ENCODE data around the gene CHKB. TPM values are rescaled to one million over a fixed set of nuclear protein-coding genes. Genes with fewer than 3 reads are reported as not detected.
A peak's percentile ranks its signal among the peaks of the same experiment; 100 is the strongest.
"Not testable (repeated sequence)": the region's sequence is repeated elsewhere in the genome, so short reads cannot be mapped to it uniquely, and the experiment has no call there.

CHKB gene
- total and polyA plus RNA-seq, 8 donors: 20.4 to 283 (median 31.7) TPM

GRCh38 chr22:50620593-50621355, 38.1 kb upstream of the CHKB start:
- peak in 1 of 4 donors; percentile 0 for ATAC-seq
- Histone ChIP-seq H3K9me3 (no peaks in the 10 kb centered on the region), H3K27me3 (no peaks in the 10 kb centered on the region), H3K4me3 (peak overlapping the region in 2 of 4 donors; percentile 29 to 35), H3K36me3 (no peaks in the 10 kb centered on the region), H3K4me1 (peaks cover 19 to 23% (median 21%) of the 10 kb centered on the region in 3 donors), H3K27ac (no peak overlapping the region)
- no peak for FAIRE-seq
- WGBS, 2 donors: 16 to 19% methylated on average over 24 to 25 of the region's 25 CpGs
- TF ChIP-seq, protein P1, sequence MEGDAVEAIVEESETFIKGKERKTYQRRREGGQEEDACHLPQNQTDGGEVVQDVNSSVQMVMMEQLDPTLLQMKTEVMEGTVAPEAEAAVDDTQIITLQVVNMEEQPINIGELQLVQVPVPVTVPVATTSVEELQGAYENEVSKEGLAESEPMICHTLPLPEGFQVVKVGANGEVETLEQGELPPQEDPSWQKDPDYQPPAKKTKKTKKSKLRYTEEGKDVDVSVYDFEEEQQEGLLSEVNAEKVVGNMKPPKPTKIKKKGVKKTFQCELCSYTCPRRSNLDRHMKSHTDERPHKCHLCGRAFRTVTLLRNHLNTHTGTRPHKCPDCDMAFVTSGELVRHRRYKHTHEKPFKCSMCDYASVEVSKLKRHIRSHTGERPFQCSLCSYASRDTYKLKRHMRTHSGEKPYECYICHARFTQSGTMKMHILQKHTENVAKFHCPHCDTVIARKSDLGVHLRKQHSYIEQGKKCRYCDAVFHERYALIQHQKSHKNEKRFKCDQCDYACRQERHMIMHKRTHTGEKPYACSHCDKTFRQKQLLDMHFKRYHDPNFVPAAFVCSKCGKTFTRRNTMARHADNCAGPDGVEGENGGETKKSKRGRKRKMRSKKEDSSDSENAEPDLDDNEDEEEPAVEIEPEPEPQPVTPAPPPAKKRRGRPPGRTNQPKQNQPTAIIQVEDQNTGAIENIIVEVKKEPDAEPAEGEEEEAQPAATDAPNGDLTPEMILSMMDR (IDR thresholded peaks at IDR 0.05): no peak
- DNase-seq: peak in 4 of 6 donors; percentile 32 to 87 (median 78)
- intact Hi-C loops (cut with DNase I): no loop called here

GRCh38 chr22:50614296-50614695, 31.6 kb upstream of the CHKB start:
- FAIRE-seq, H3K4me3 ChIP-seq, H3K9me3 ChIP-seq, ATAC-seq, H3K36me3 ChIP-seq, DNase-seq, H3K27ac ChIP-seq, H3K4me1 ChIP-seq, H3K27me3 ChIP-seq: not testable (repeated sequence)
- 82 to 100% methylated on average over 2 to 3 of the region's 3 CpGs for WGBS, 2 donors
- intact Hi-C loops (cut with DNase I): loop anchor here in 1 of 3 donors (10.0 kb wide), 1 partner anchor 349 kb away; the partner anchor contains the start of gene MAPK12

DNA sequence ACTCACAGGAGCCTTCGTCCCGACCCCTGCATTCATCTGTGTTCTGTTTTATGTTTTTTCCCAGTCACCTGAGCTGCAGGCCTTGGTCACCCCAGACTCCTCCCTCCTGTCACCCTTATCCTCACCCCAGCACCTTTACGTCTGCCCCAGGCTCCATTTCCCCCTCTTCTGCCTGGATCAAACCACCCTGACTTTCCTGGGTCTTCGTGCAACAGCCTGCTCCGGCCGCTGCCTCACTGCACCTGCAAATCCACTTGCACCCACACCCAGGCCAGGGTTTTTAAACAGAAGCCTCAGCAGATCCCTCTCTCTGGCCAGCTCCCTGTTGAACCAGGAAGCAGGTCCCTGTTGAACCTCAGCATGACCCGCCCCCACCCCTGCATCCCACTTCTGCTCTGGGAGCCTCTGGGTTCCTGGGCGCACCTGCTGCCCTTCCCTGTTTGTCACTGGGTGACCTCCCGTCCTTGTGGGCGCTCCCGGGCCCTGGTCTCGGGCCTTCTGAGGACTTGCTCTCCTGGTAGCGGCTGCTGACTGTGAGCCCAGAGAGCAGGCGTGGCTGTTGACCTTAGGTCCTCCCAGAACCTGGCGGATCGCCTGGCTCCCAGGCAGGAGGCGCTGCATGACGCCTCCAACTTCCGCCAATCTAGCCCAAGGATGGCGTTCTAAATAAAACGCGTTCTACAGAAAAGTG, 30.8 kb upstream of the CHKB start:
- no peak for FAIRE-seq
- TF ChIP-seq, protein P1 (IDR thresholded peaks at IDR 0.05): no peak
- intact Hi-C loops (cut with DNase I): loop anchor here in 1 of 3 donors (10.0 kb wide), 1 partner anchor 349 kb away; the partner anchor contains the start of gene MAPK12
- Histone ChIP-seq H3K36me3 (no peaks in the 10 kb centered on the region), H3K4me3 (no peak overlapping the region), H3K27ac (peak overlapping the region; percentile 28 to 44 (median 43)), H3K4me1 (no peaks in the 10 kb centered on the region), H3K27me3 (no peaks in the 10 kb centered on the region), H3K9me3 (no peaks in the 10 kb centered on the region)
- 37 to 38% methylated on average over 22 of the region's 22 CpGs for WGBS, 2 donors
- DNase-seq: peak; percentile 81 to 95 (median 86)
- ATAC-seq: peak; percentile 94 to 98 (median 97)

DNA sequence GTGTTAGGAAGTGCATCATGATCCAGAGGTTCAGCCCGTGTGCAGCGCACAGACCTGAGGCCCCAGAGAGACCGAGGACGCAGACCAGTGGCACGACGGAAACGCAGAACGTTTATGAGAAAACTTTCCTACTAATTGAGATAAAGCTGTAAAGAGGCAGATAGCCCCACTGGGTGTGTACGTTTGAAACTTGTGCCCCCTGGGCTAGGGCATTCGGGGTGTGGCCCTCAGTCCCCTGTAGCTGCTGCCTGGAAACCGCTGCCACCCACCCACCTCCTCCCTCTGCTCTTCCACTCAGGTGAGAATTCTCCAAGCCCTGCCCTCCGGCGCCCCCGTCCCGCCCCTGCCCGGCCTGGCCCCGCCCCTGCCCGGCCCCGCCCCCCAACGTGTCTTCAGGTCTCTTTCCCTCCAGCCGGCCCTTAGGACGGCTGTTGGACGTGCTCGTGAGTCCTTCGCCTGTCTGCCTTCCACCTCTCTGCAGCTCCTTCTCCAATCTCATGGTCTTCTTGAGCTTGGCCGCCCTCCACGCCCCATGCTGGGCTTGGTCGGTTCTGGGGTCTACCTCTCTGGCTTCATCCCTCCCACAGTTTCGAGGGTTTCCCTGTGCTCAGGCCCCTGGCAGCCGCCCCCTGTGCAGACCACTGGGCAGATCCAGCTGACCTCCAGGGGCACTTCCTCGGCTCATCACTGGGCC, 30.0 kb upstream of the CHKB start:
- Histone ChIP-seq H3K36me3 (no peaks in the 10 kb centered on the region), H3K4me3 (no peak overlapping the region), H3K27me3 (no peaks in the 10 kb centered on the region), H3K4me1 (no peaks in the 10 kb centered on the region), H3K9me3 (no peaks in the 10 kb centered on the region), H3K27ac (no peak overlapping the region)
- DNase-seq (peak in 1 of 6 donors; percentile 12), ATAC-seq (peak in 3 of 4 donors; percentile 58 to 64 (median 60)), FAIRE-seq (no peak)
- intact Hi-C loops (cut with DNase I): loop anchor here in 1 of 3 donors (10.0 kb wide), 1 partner anchor 348 kb away; the partner anchor contains the start of gene MAPK12
- WGBS, 2 donors: 50 to 54% methylated on average over 25 to 31 of the region's 31 CpGs
- TF ChIP-seq, protein P1 (IDR thresholded peaks at IDR 0.05): no peak

GRCh38 chr22:50612168-50612527, 29.5 kb upstream of the CHKB start:
- no peaks in the 10 kb centered on the region for H3K36me3 ChIP-seq
- TF ChIP-seq, protein P1 (IDR thresholded peaks at IDR 0.05): no peak
- no peak overlapping the region for H3K27ac ChIP-seq
- no peak for DNase-seq
- H3K9me3 ChIP-seq: no peaks in the 10 kb centered on the region
- no peak for ATAC-seq
- 64 to 73% methylated on average over 6 of the region's 6 CpGs for WGBS, 2 donors
- intact Hi-C loops (cut with DNase I): loop anchor here in 1 of 3 donors (10.0 kb wide), 1 partner anchor 347 kb away; the partner anchor contains the start of gene MAPK12
- H3K4me1 ChIP-seq: no peaks in the 10 kb centered on the region
- no peaks in the 10 kb centered on the region for H3K27me3 ChIP-seq
- FAIRE-seq: no peak
- no peak overlapping the region for H3K4me3 ChIP-seq
